ENCODE measurements around the gene IL13RA1.

DNA sequence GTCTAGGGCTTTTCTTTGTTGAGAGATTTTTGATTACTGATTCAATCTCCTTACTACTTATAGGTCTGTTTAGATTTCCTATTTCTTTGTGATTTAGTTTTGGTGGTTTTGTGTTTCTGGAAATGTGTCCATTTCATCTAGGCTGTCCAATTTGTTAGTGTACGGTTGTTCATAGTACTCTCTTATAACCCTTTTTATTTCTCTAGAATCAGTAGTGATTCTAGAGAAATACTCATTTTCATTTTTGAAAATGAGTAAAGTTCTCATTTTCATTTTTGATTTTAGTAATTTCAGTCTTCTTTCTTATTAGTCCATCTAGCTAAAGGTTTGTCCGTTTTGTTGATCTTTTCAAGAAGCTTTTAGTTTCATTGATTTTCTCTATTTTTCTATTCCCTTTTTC is 7.5 kb downstream of the IL13RA1 start:
- TF ChIP-seq, protein P1, sequence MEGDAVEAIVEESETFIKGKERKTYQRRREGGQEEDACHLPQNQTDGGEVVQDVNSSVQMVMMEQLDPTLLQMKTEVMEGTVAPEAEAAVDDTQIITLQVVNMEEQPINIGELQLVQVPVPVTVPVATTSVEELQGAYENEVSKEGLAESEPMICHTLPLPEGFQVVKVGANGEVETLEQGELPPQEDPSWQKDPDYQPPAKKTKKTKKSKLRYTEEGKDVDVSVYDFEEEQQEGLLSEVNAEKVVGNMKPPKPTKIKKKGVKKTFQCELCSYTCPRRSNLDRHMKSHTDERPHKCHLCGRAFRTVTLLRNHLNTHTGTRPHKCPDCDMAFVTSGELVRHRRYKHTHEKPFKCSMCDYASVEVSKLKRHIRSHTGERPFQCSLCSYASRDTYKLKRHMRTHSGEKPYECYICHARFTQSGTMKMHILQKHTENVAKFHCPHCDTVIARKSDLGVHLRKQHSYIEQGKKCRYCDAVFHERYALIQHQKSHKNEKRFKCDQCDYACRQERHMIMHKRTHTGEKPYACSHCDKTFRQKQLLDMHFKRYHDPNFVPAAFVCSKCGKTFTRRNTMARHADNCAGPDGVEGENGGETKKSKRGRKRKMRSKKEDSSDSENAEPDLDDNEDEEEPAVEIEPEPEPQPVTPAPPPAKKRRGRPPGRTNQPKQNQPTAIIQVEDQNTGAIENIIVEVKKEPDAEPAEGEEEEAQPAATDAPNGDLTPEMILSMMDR (IDR thresholded peaks at IDR 0.05) = no peak
- TF ChIP-seq POLR2A (IDR thresholded peaks at IDR 0.05) = no peak

Measured in thyroid gland (tissue), 4 donors.